HepG2 (cell line): ENCODE results near the gene HMGB4. TPM values are rescaled to one million over a fixed set of nuclear protein-coding genes. Genes with fewer than 3 reads are reported as not detected.

Source experiments
- ATAC-seq: fragments of 200-7000 bp; cut with Tn5 transposase; 3 replicates; pipeline ENCODE4 v1.9.1; 2020; ENCODE audit warnings: mild to moderate bottlenecking, moderate library complexity
- BruUV-seq: library from RNA; stranded (reverse); fragments of 400-500 nt; replicated peaks from 2 replicates; lab custom pipeline; 2021; lab: Mats Ljungman, UMichigan
- CTCF ChIA-PET: fragments of 300-600 bp; formaldehyde crosslinking; extraction: SDS; loops from one replicate; lab custom pipeline; 2021; ENCODE audit warnings: low total read pairs, inconsistent platforms, low intra/inter-chr PET ratio; lab: Yijun Ruan, JAX
- POLR2A ChIA-PET: fragments of 350-600 bp; sonication (Branson Sonifier 250); formaldehyde crosslinking; loops from one replicate; lab custom pipeline; 2020; ENCODE audit warnings: antibody characterized with exemption, inconsistent platforms; lab: Yijun Ruan, JAX
- DNase-seq: peaks from one replicate; pipeline ENCODE4 v3.0.0-alpha.2; 2015; ENCODE audit warnings: low spot score
- FAIRE-seq: peaks from 3 replicates; lab custom pipeline; 2011; peaks lifted over from hg19 to GRCh38; lab: Jason Lieb, UNC
- H2AFZ ChIP-seq: one replicate; pipeline ENCODE4 v1.6.1; 2011; ENCODE audit warnings: low read length, inconsistent platforms
- H3K27ac ChIP-seq: fragments of 300-600 bp; 3 replicates; pipeline ENCODE4 v1.8.0; 2011; ENCODE audit warnings: mixed run types, mild to moderate bottlenecking, mixed read lengths, low read length, inconsistent platforms; ENCODE audit not compliant: insufficient read depth; ENCODE audit errors: extremely low read length
- H3K27me3 ChIP-seq, 2 experiments: fragments of 200-600 bp in 1 of 2; 2 replicates in 1 of 2; 3 replicates in 1 of 2; pipeline versions ENCODE4 v1.6.0 to v1.8.0; 2011; ENCODE audit warnings: low read length in 2 of 2, mild to moderate bottlenecking in 2 of 2, moderate library complexity in 2 of 2, inconsistent platforms in 1 of 2; ENCODE audit not compliant: insufficient read depth in 2 of 2, control insufficient read depth in 1 of 2
- H3K36me3 ChIP-seq, 2 experiments: fragments of 200-600 bp in 1 of 2; replicated peaks in 1 of 2; 2 replicates in 1 of 2; 3 replicates in 1 of 2; pipeline versions ENCODE4 v1.5.1 to v1.8.0; 2011; ENCODE audit warnings: low read length in 2 of 2, inconsistent platforms in 1 of 2; ENCODE audit not compliant: insufficient read depth in 2 of 2, control insufficient read depth in 1 of 2
- H3K4me1 ChIP-seq: 2 replicates; pipeline ENCODE4 v1.5.1; 2012; ENCODE audit warnings: low read length, inconsistent platforms; ENCODE audit not compliant: insufficient read depth
- H3K4me2 ChIP-seq: 2 replicates; pipeline ENCODE4 v1.6.0; 2011; ENCODE audit warnings: low read depth, low read length, inconsistent platforms
- H3K4me3 ChIP-seq, 3 experiments: fragments of 200-600 bp in 1 of 3; sonication (generic), shearing (Covaris generic) in 1 of 3; replicated peaks in 1 of 3; 2 replicates each; pipeline ENCODE4 v1.5.1; 2011 to 2016; ENCODE audit warnings: low read length in 3 of 3, inconsistent platforms in 2 of 3, low read depth in 2 of 3, mild to moderate bottlenecking in 2 of 3, control low read depth in 1 of 3, mixed read lengths in 1 of 3; ENCODE audit not compliant: insufficient read depth in 1 of 3
- H3K79me2 ChIP-seq: one replicate; pipeline ENCODE4 v1.6.1; 2011; ENCODE audit warnings: low read length, inconsistent platforms; ENCODE audit not compliant: insufficient read depth
- H3K9ac ChIP-seq: 2 replicates; pipeline ENCODE4 v1.6.0; 2011; ENCODE audit warnings: mild to moderate bottlenecking, low read depth, low read length, inconsistent platforms; ENCODE audit not compliant: insufficient read depth
- H3K9me3 ChIP-seq: 2 replicates; pipeline ENCODE4 v1.5.1; 2012; ENCODE audit warnings: mild to moderate bottlenecking, low read length
- H4K20me1 ChIP-seq: 2 replicates; pipeline ENCODE4 v1.6.0; 2011; ENCODE audit warnings: inconsistent platforms, mild to moderate bottlenecking, low read length, moderate library complexity; ENCODE audit not compliant: insufficient read depth
- CEBPZ ChIP-seq: IDR thresholded peaks from 2 replicates; pipeline ENCODE4 v1.6.1; 2012; ENCODE audit warnings: low read length, improper control_type of control experiment
- HMGXB3 ChIP-seq: sonication (generic); formaldehyde crosslinking; IDR thresholded peaks from 2 replicates; pipeline ENCODE4 v1.4.0; 2020; ENCODE audit warnings: missing genetic modification reagents, borderline replicate concordance
- NFAT5 ChIP-seq: sonication (generic); formaldehyde crosslinking; IDR thresholded peaks from 2 replicates; pipeline ENCODE4 v1.4.0; 2020; ENCODE audit warnings: missing genetic modification reagents
- NFIC ChIP-seq: IDR thresholded peaks from 2 replicates; pipeline ENCODE4 v1.6.1; 2012; ENCODE audit warnings: mild to moderate bottlenecking, low read length, inconsistent platforms
- RNF219 ChIP-seq: sonication (generic); formaldehyde crosslinking; IDR thresholded peaks from 2 replicates; pipeline ENCODE4 v1.5.0; 2020; ENCODE audit warnings: mild to moderate bottlenecking, missing genetic modification reagents
- ZNF317 ChIP-seq: sonication (generic); formaldehyde crosslinking; IDR thresholded peaks from 2 replicates; pipeline ENCODE4 v1.5.0; 2020; ENCODE audit warnings: mild to moderate bottlenecking, missing genetic modification reagents
- ZNF468 ChIP-seq: sonication (generic); formaldehyde crosslinking; IDR thresholded peaks from 2 replicates; pipeline ENCODE4 v1.8.0; 2022; ENCODE audit warnings: mild to moderate bottlenecking, moderate library complexity, missing genetic modification reagents
- ZNF546 ChIP-seq: sonication (generic); formaldehyde crosslinking; conservative IDR thresholded peaks from 2 replicates; pipeline ENCODE4 v1.8.1; 2023; ENCODE audit warnings: mild to moderate bottlenecking, missing genetic modification reagents
- ZSCAN31 ChIP-seq: sonication (generic); formaldehyde crosslinking; IDR thresholded peaks from 2 replicates; pipeline ENCODE4 v1.5.0; 2020; ENCODE audit warnings: low read depth, mild to moderate bottlenecking, missing genetic modification reagents
- WGBS: methylation state at CpG from one replicate; pipeline ENCODE4 v1.1.6; 2017; ENCODE audit warnings: low lambda C conversion rate; 5-methylcytosine and 5-hydroxymethylcytosine counted together
- in situ Hi-C: cut with HindIII; loops from 2 replicates; pipeline ENCODE4 v1.10.0; 2017; ENCODE audit warnings: low pct_unique_long_range_greater_than_20kb; ENCODE audit not compliant: extremely low pct_ligation_motif_present
- intact Hi-C: fragments of 100-400 bp; cut with micrococcal nuclease; formaldehyde crosslinking; loops from one replicate; pipeline ENCODE4 v1.10.0; 2022; ENCODE audit not compliant: unreplicated experiment
- polyA plus RNA-seq, 8 experiments: library from polyadenylated mRNA; depleted of rRNA in 3 of 8; stranded (reverse) in 7 of 8; unstranded in 1 of 8; fragments of >200 nt; fragmentation: Illumina TruSeq in 4 of 8; extraction: Trizol in 4 of 8; gene quantifications; 2 replicates each; pipeline versions ENCODE4 v1.2.1 to v1.2.3, GENCODE V29; 2011 to 2016; ENCODE audit warnings: low read depth in 4 of 8, missing spikeins in 1 of 8, mixed read lengths in 1 of 8; ENCODE audit not compliant: insufficient read depth in 1 of 8
- total RNA-seq, 5 experiments: library from RNA; depleted of rRNA; stranded (reverse); fragments of >200 nt; fragmentation: Illumina TruSeq; extraction: Trizol; gene quantifications; 2 replicates each; pipeline ENCODE4 v1.2.3, GENCODE V29; 2016; ENCODE audit warnings: low read depth in 1 of 5

The HMGB4 gene
- total and polyA plus RNA-seq, 2 of the 13 experiments (the other 11 are each of a cell fraction or from before 2014, with no cell fraction given) = not detected

- ChIA-PET CTCF (no interaction called here), POLR2A (no interaction called here)
- intact Hi-C loops (no loop called here), in situ Hi-C loops (no loop called here)
- H3K27me3 ChIP-seq = peaks cover 0 to 5% of the 10 kb centered on the region in 2 experiments; a peak in 1 of 5 replicates
- DNase-seq (no peak), ATAC-seq (no peak), FAIRE-seq (no peak)
- H3K79me2 ChIP-seq = no peaks in the 10 kb centered on the region
- no peak overlapping the region for H3K4me2 ChIP-seq
- no peaks in the 10 kb centered on the region for H3K9me3 ChIP-seq
- H3K4me3 ChIP-seq = no peak overlapping the region
- H3K36me3 ChIP-seq = no peaks in the 10 kb centered on the region
- H4K20me1 ChIP-seq = no peaks in the 10 kb centered on the region
- H3K27ac ChIP-seq = no peak overlapping the region
- H3K9ac ChIP-seq = no peak overlapping the region
- WGBS = 3% methylated on average over 1 of the region's 1 CpG
- H2AFZ ChIP-seq = no peak overlapping the region
- no peaks in the 10 kb centered on the region for H3K4me1 ChIP-seq
- no TSS peak for BruUV-seq
- TF ChIP-seq ZNF468 (CRISPR knock-in tag) = no peak
- TF ChIP-seq ZSCAN31 (CRISPR knock-in tag) = no peak
- no peak for TF ChIP-seq ZNF317 (CRISPR knock-in tag)
- no peak for TF ChIP-seq NFIC
- TF ChIP-seq CEBPZ = no peak
- no peak for TF ChIP-seq ZNF546 (CRISPR knock-in tag)
- TF ChIP-seq HMGXB3 (CRISPR knock-in tag) = no peak
- no peak for TF ChIP-seq NFAT5
- TF ChIP-seq RNF219 = no peak
These were observed 42.3 kb downstream of the HMGB4 start for GRCh38 chr1:33906156-33906555.
